Mesenchymal stem cell (in vitro differentiated cells and primary cell): ENCODE data around the gene DENND4A.
"Not testable (repeated sequence)": the region's sequence is repeated elsewhere in the genome, so short reads cannot be mapped to it uniquely, and the experiment has no call there.

Source experiments
- DNase-seq: peaks from one replicate; pipeline ENCODE4 v3.0.0-alpha.2; 2013
- H2AFZ ChIP-seq: one replicate; pipeline ENCODE4 v1.6.1; 2013; ENCODE audit warnings: low read depth, mild to moderate bottlenecking, control low read depth, inconsistent platforms, low read length, moderate library complexity
- H2AK5ac ChIP-seq: 2 replicates; pipeline ENCODE4 v1.6.1; 2013; ENCODE audit warnings: low read length, moderate library complexity, mild to moderate bottlenecking, inconsistent platforms; ENCODE audit not compliant: severe bottlenecking
- H2BK120ac ChIP-seq: one replicate; pipeline ENCODE4 v1.6.1; 2013; ENCODE audit warnings: low read depth, mild to moderate bottlenecking, inconsistent platforms, low read length, moderate library complexity
- H2BK12ac ChIP-seq, 2 experiments: one replicate each; pipeline ENCODE4 v1.6.1; 2013; ENCODE audit warnings: inconsistent platforms in 2 of 2, low read length in 2 of 2, mild to moderate bottlenecking in 2 of 2, moderate library complexity in 2 of 2, control low read depth in 1 of 2
- H2BK15ac ChIP-seq: one replicate; pipeline ENCODE4 v1.6.1; 2013; ENCODE audit warnings: mild to moderate bottlenecking, low read depth, inconsistent platforms; ENCODE audit not compliant: poor library complexity, severe bottlenecking
- H2BK5ac ChIP-seq: 2 replicates; pipeline ENCODE4 v1.6.1; 2013; ENCODE audit warnings: low read depth, mild to moderate bottlenecking, low read length, control low read depth, inconsistent platforms; ENCODE audit not compliant: poor library complexity, severe bottlenecking
- H3K14ac ChIP-seq, 2 experiments: one replicate each; pipeline ENCODE4 v1.6.1; 2013; ENCODE audit warnings: inconsistent platforms in 2 of 2, low read length in 2 of 2, control low read depth in 1 of 2, mild to moderate bottlenecking in 1 of 2, moderate library complexity in 1 of 2
- H3K18ac ChIP-seq, 2 experiments: one replicate each; pipeline ENCODE4 v1.6.1; 2013; ENCODE audit warnings: inconsistent platforms in 2 of 2, low read length in 2 of 2, control low read depth in 1 of 2, low read depth in 1 of 2, mild to moderate bottlenecking in 1 of 2
- H3K23ac ChIP-seq, 2 experiments: one replicate each; pipeline ENCODE4 v1.6.1; 2013; ENCODE audit warnings: inconsistent platforms in 2 of 2, low read length in 2 of 2, mild to moderate bottlenecking in 2 of 2, moderate library complexity in 2 of 2, control low read depth in 1 of 2
- H3K27ac ChIP-seq: 2 replicates; pipeline ENCODE4 v1.5.1; 2013; ENCODE audit warnings: mild to moderate bottlenecking, moderate library complexity, low read length, control low read depth, inconsistent platforms; ENCODE audit not compliant: poor library complexity, severe bottlenecking
- H3K27me3 ChIP-seq, 2 experiments: 2 replicates each; pipeline versions ENCODE4 v1.6.1 to v1.7.0; 2013; ENCODE audit warnings: low read length in 2 of 2, mild to moderate bottlenecking in 2 of 2, moderate library complexity in 2 of 2, control low read depth in 1 of 2, inconsistent platforms in 1 of 2; ENCODE audit not compliant: control insufficient read depth in 1 of 2, insufficient read depth in 1 of 2
- H3K36me3 ChIP-seq, 2 experiments: 2 replicates each; pipeline versions ENCODE4 v1.6.1 to v1.7.0; 2013; ENCODE audit warnings: low read length in 2 of 2, control low read depth in 1 of 2, inconsistent platforms in 1 of 2, low read depth in 1 of 2, mild to moderate bottlenecking in 1 of 2; ENCODE audit not compliant: insufficient read depth in 2 of 2, control insufficient read depth in 1 of 2
- H3K4ac ChIP-seq, 2 experiments: one replicate each; pipeline ENCODE4 v1.6.1; 2013; ENCODE audit warnings: inconsistent platforms in 2 of 2, low read length in 2 of 2, mild to moderate bottlenecking in 2 of 2, moderate library complexity in 2 of 2, control low read depth in 1 of 2, low read depth in 1 of 2
- H3K4me1 ChIP-seq: 2 replicates; pipeline ENCODE4 v1.6.1; 2013; ENCODE audit warnings: low read depth, low read length, control low read depth; ENCODE audit not compliant: control insufficient read depth, insufficient read depth
- H3K4me2 ChIP-seq: 2 replicates; pipeline ENCODE4 v1.6.1; 2013; ENCODE audit warnings: low read length, mild to moderate bottlenecking, inconsistent platforms; ENCODE audit not compliant: poor library complexity, severe bottlenecking
- H3K4me3 ChIP-seq, 2 experiments: 2 replicates each; pipeline versions ENCODE4 v1.5.1 to v1.7.0; 2013; ENCODE audit warnings: low read length in 2 of 2, mild to moderate bottlenecking in 2 of 2, control low read depth in 1 of 2, low read depth in 1 of 2; ENCODE audit not compliant: insufficient read depth in 1 of 2
- H3K79me1 ChIP-seq: replicated peaks from 2 replicates; pipeline ENCODE4 v1.6.1; 2013; ENCODE audit warnings: mild to moderate bottlenecking, control low read depth, low read length, inconsistent platforms; ENCODE audit not compliant: poor library complexity, severe bottlenecking
- H3K9ac ChIP-seq: 2 replicates; pipeline ENCODE4 v1.7.0; 2013; ENCODE audit warnings: mild to moderate bottlenecking, low read length, moderate library complexity
- H3K9me3 ChIP-seq: 2 replicates; pipeline ENCODE4 v1.7.0; 2013; ENCODE audit warnings: mild to moderate bottlenecking, low read length; ENCODE audit not compliant: control insufficient read depth
- H4K8ac ChIP-seq: one replicate; pipeline ENCODE4 v1.6.1; 2013; ENCODE audit warnings: inconsistent platforms, mild to moderate bottlenecking, low read length, moderate library complexity
- H4K91ac ChIP-seq: one replicate; pipeline ENCODE4 v1.6.1; 2013; ENCODE audit warnings: mild to moderate bottlenecking, low read length, inconsistent platforms
- WGBS: methylation state at CpG from one replicate; pipeline ENCODE4 v1.1.7; 2013; ENCODE audit warnings: mixed read lengths; 5-methylcytosine and 5-hydroxymethylcytosine counted together

Gene DENND4A

DNA sequence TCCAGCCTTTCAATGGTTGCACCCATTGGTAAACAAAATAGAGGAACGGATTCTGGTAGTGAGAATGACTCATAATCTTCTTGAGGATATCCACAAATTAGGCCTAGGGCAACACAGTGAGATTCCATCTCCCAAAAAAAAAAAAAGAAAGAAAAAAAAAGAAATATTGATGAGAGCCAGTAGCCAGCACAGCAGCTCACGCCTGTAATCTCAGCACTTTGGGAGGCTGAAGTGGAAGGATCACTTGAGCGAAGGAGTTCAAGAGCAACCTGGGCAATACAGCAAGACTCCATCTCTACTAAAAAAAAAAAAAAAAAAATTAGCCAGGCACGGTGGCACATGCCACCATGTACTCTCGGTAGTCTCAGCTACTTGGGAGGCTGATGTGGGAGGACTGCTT, 51.9 kb downstream of the DENND4A start:
- Histone ChIP-seq H3K9ac (no peak overlapping the region), H3K27me3 (no peaks in the 10 kb centered on the region), H2AFZ (no peak overlapping the region), H3K4me3 (no peak overlapping the region), H3K9me3 (no peaks in the 10 kb centered on the region), H3K4ac (no peak overlapping the region), H3K18ac (no peak overlapping the region), H2AK5ac (no peak overlapping the region), H2BK12ac (no peak overlapping the region), H4K91ac (no peak overlapping the region), H3K4me2 (no peak overlapping the region), H2BK15ac (no peak overlapping the region), H2BK5ac (no peak overlapping the region), H3K36me3 (peaks cover 3 to 36% of the 10 kb centered on the region in 2 experiments), H3K27ac (no peak overlapping the region), H4K8ac (no peak overlapping the region), H3K23ac (no peak overlapping the region), H2BK120ac (no peak overlapping the region), H3K4me1 (no peaks in the 10 kb centered on the region), H3K79me1 (no peaks in the 10 kb centered on the region), H3K14ac (no peak overlapping the region)
- 100% methylated on average over 3 of the region's 5 CpGs for WGBS
- DNase-seq: no peak

- WGBS: no CpG with 5 or more reads among the region's 1 CpG
- Histone ChIP-seq H3K4me2 (no peak overlapping the region), H2BK5ac (no peak overlapping the region), H3K79me1 (no peaks in the 10 kb centered on the region), H3K14ac (no peak overlapping the region), H3K36me3 (peaks cover 9 to 36% of the 10 kb centered on the region in 2 experiments), H2AK5ac (no peak overlapping the region), H3K23ac (no peak overlapping the region), H2BK15ac (no peak overlapping the region), H3K9ac (no peak overlapping the region), H3K27me3 (no peaks in the 10 kb centered on the region), H4K8ac (no peak overlapping the region), H4K91ac (no peak overlapping the region), H2BK120ac (no peak overlapping the region), H3K27ac (no peak overlapping the region), H2AFZ (no peak overlapping the region), H3K18ac (no peak overlapping the region), H2BK12ac (no peak overlapping the region), H3K9me3 (no peaks in the 10 kb centered on the region), H3K4me3 (no peak overlapping the region), H3K4ac (no peak overlapping the region), H3K4me1 (no peaks in the 10 kb centered on the region)
- DNase-seq: no peak
Observed at GRCh38 chr15:65738649-65739048, 53.4 kb downstream of the DENND4A start.

GRCh38 chr15:65733599-65733998, 58.5 kb downstream of the DENND4A start:
- not testable (repeated sequence) for H2BK15ac ChIP-seq, H3K4me1 ChIP-seq, H3K4ac ChIP-seq, H3K27me3 ChIP-seq, H2BK120ac ChIP-seq, H2BK12ac ChIP-seq, DNase-seq, H3K27ac ChIP-seq, H2AK5ac ChIP-seq, H2BK5ac ChIP-seq, H3K4me3 ChIP-seq, H3K79me1 ChIP-seq, H3K9ac ChIP-seq, H3K14ac ChIP-seq, H2AFZ ChIP-seq, H3K23ac ChIP-seq, H4K91ac ChIP-seq, H4K8ac ChIP-seq, H3K18ac ChIP-seq, H3K4me2 ChIP-seq, H3K9me3 ChIP-seq
- peaks cover 9 to 39% of the 10 kb centered on the region in 2 experiments for H3K36me3 ChIP-seq
- WGBS: no CpG with 5 or more reads among the region's 4 CpGs

DNA sequence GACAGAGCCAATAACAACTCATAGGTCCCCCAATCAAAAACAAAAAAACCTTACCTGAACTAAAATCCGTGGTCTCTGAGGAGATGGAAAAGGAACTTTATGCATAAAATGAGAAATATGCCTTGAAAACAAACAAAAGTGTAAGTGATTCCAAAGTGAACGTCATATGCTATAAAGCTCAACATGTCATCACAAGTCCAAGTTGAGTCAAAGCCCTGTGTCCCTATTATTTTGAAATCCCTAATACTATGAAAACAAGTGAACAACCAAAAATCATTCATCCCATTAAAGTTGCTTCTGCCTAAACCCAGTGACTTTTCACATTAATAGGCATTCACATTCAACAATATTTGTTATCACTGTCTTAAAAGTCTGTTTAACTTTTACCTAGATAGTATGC, 59.4 kb downstream of the DENND4A start:
- Histone ChIP-seq H4K8ac (no peak overlapping the region), H2BK15ac (no peak overlapping the region), H3K27ac (no peak overlapping the region)

More for the DNA sequence above, 59.4 kb downstream of the DENND4A start:
- Histone ChIP-seq H3K27me3 (no peaks in the 10 kb centered on the region), H3K36me3 (peaks cover 12 to 30% of the 10 kb centered on the region in 2 experiments), H3K4me2 (no peak overlapping the region), H3K4me3 (no peak overlapping the region), H3K79me1 (no peaks in the 10 kb centered on the region), H3K23ac (no peak overlapping the region), H4K91ac (no peak overlapping the region), H3K14ac (no peak overlapping the region), H2BK120ac (no peak overlapping the region), H2AK5ac (no peak overlapping the region), H2BK5ac (no peak overlapping the region), H3K4me1 (no peaks in the 10 kb centered on the region), H2BK12ac (no peak overlapping the region), H3K9me3 (no peaks in the 10 kb centered on the region), H3K9ac (no peak overlapping the region), H3K18ac (no peak overlapping the region), H3K4ac (no peak overlapping the region), H2AFZ (no peak overlapping the region)
- DNase-seq: no peak
- WGBS: 94% methylated on average over 1 of the region's 2 CpGs
